Raji (cell line): ENCODE measurements around the gene CLSTN2.

Experiments used
- POLR2A ChIP-seq: IDR thresholded peaks from 2 replicates; pipeline ENCODE4 v1.6.1; 2011; ENCODE audit warnings: low read depth, low read length, control low read depth; ENCODE audit not compliant: insufficient read depth

The CLSTN2 gene

GRCh38 chr3:140424726-140425125 lies 489.7 kb downstream of the CLSTN2 start:
- no peak for TF ChIP-seq POLR2A

- TF ChIP-seq POLR2A = no peak
Observed at GRCh38 chr3:140427786-140428185, 492.8 kb downstream of the CLSTN2 start.

DNA sequence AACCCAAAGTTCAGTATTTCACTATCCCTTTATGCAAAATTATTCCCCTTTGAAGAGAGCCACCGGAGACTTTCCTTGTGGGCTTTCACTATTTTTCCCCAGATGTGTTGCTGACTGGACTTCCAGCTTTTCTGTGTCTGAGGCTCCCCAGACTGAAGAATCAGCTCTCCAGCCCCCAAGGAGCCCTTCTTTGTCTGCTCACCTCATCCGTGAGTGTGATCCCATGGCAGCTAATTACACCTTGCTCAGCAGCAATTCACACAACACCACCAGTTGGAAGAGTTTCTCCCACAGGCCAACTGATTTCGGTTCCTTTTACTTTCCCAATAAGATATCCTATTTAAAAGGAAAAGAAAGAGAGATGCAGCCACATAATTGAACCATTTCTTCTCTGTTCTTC lies 493.4 kb downstream of the CLSTN2 start:
- no peak for TF ChIP-seq POLR2A

- TF ChIP-seq POLR2A = no peak
Observed at GRCh38 chr3:140429791-140430190, 494.8 kb downstream of the CLSTN2 start.

GRCh38 chr3:140430494-140430893 lies 495.5 kb downstream of the CLSTN2 start:
- no peak for TF ChIP-seq POLR2A

DNA sequence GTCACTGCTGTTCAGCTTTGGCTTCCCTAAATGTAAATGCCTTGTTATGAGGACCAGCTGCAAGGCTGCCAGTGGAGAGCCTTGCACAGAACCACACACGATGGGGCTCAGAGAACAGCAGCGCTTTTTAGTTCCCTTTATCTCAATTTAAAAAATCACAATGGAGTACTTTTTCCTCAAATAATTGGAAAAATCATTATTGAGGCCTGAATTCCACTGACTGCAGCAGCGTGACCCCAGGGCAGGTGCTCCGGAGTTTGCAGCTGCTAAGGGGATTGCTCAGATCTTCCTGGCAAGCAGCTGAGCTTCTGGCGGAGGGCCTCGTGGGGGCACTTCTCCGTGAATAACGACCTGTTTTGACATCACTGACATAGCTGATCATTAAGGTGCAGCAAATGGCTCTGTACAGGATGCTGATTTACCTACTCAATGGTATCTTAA lies 497.3 kb downstream of the CLSTN2 start:
- TF ChIP-seq POLR2A = no peak

DNA sequence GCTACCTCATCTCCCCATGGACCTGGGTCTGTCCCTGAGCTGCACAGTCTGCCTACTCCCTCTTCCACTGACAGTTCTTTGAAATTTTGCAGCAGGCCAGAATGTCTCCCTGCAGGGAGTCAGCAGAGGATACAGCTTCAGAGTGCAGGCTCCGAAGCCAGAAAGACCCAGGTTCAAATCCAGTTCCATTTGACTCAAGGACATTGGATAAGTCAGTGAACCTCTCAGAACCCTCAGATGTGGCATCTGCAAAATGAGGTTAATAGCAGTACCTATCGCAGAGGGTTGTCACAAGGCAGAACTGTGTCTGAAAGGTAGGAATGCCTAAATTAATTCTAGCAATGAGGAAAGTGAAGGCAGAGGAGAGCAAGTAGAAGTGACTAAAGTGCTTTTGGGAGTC lies 498.4 kb downstream of the CLSTN2 start:
- no peak for TF ChIP-seq POLR2A

DNA sequence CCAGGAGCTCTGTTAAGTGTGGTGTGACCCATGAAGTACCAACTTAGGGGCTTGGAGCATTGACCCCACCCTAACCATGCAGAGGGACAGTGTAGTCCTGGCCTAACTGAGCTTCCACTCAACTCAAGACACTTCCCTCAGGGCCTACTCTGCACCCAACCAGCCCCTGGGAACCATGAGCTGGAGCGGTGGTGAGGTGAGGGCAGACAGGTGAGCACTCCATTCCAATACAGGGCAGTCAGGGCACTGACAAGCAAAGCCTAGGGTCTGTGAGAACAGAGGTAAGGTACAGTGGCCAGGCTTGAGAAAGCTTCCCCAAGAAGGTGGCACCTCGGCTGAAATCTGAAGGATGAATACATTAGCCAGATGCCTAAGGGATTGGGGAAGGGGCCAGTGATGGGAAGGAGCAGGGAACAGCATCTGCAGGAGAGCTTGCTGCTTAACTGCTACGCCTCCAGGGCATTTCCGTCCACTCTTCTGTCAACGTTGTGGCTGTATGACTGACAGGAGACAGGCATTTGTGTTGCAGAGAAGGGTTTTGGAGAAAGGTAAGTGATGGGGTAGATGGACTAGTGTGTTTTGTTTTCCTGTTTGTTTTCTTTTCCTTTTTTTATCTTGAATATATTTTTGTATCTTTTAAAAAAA lies 499.4 kb downstream of the CLSTN2 start:
- no peak for TF ChIP-seq POLR2A

GRCh38 chr3:140436421-140436820 lies 501.4 kb downstream of the CLSTN2 start:
- TF ChIP-seq POLR2A = no peak

- no peak for TF ChIP-seq POLR2A
Observed at GRCh38 chr3:140438736-140439470, 503.9 kb downstream of the CLSTN2 start.

DNA sequence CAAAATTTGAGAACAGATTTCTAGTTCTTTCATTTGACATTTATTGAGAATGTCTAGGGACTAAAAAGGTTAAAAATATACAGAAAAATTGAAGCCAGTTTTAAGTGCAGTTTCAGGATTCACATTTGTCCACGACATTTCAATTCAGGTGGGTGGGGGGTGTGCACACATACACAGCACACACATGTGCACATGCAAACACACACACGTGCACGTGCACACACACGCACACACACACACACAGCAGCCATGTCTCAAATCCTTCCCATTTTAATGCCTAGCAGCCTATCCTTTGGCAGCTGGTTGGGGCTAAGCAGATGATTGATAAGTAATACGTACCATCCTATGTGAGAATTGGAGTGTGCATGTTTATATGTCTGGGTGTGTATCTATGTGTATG lies 504.5 kb downstream of the CLSTN2 start:
- no peak for TF ChIP-seq POLR2A

- TF ChIP-seq POLR2A = no peak
Observed at GRCh38 chr3:140440446-140440845, 505.5 kb downstream of the CLSTN2 start.

DNA sequence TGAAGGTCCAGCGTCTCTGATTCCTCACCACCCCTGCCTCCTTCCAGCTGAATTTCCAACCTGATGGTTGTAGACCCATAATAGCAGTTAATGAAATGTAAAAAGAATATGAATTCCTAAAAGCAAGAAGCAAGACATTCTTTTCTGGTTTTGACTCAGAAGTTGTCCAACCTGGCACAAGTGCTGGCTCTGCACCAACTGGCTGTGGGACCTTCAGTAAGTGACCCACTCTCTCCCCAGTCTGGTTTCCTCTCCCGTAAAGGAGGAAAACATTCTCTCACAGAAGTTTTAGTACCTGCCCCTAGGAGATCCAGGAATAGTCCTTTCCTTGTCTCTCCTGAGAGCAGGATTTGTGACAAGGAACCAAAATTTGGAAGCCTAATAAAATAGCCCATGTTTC lies 506.0 kb downstream of the CLSTN2 start:
- TF ChIP-seq POLR2A = no peak

- TF ChIP-seq POLR2A = no peak
Observed at GRCh38 chr3:140442621-140443020, 507.6 kb downstream of the CLSTN2 start.

- no peak for TF ChIP-seq POLR2A
Observed at GRCh38 chr3:140443073-140443472, 508.1 kb downstream of the CLSTN2 start.

- TF ChIP-seq POLR2A = no peak
Observed at GRCh38 chr3:140443806-140444205, 508.8 kb downstream of the CLSTN2 start.

- no peak for TF ChIP-seq POLR2A
Observed at GRCh38 chr3:140446734-140447133, 511.7 kb downstream of the CLSTN2 start.
